ENCODE measurements around the gene PTPN14.

DNA sequence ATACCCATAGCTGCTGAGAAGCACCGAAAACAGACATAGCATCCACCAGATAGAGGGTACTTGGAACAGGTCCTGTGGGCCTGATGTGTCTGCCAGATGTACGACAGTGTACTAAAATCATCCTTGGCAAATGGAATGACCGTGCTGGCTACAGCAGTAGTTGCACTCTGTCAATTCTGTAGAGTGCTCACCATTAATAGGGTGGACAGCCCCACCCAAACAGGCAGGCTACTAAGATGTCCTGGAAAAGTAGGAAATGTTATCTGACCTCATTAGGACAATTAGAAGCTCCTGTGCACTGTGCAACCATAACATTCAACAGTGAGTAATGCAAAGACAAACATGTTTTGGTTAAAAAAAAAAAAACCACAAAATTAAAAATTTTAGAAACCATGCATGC, 106.2 kb downstream of the PTPN14 start:
- TF ChIP-seq, protein P1, sequence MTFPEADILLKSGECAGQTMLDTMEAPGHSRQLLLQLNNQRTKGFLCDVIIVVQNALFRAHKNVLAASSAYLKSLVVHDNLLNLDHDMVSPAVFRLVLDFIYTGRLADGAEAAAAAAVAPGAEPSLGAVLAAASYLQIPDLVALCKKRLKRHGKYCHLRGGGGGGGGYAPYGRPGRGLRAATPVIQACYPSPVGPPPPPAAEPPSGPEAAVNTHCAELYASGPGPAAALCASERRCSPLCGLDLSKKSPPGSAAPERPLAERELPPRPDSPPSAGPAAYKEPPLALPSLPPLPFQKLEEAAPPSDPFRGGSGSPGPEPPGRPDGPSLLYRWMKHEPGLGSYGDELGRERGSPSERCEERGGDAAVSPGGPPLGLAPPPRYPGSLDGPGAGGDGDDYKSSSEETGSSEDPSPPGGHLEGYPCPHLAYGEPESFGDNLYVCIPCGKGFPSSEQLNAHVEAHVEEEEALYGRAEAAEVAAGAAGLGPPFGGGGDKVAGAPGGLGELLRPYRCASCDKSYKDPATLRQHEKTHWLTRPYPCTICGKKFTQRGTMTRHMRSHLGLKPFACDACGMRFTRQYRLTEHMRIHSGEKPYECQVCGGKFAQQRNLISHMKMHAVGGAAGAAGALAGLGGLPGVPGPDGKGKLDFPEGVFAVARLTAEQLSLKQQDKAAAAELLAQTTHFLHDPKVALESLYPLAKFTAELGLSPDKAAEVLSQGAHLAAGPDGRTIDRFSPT (tag by site-specific recombination; IDR thresholded peaks at IDR 0.05) = no peak
- TF ChIP-seq, protein P2, sequence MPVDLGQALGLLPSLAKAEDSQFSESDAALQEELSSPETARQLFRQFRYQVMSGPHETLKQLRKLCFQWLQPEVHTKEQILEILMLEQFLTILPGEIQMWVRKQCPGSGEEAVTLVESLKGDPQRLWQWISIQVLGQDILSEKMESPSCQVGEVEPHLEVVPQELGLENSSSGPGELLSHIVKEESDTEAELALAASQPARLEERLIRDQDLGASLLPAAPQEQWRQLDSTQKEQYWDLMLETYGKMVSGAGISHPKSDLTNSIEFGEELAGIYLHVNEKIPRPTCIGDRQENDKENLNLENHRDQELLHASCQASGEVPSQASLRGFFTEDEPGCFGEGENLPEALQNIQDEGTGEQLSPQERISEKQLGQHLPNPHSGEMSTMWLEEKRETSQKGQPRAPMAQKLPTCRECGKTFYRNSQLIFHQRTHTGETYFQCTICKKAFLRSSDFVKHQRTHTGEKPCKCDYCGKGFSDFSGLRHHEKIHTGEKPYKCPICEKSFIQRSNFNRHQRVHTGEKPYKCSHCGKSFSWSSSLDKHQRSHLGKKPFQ (tag by site-specific recombination; IDR thresholded peaks at IDR 0.05) = no peak
- TF ChIP-seq, protein P3, sequence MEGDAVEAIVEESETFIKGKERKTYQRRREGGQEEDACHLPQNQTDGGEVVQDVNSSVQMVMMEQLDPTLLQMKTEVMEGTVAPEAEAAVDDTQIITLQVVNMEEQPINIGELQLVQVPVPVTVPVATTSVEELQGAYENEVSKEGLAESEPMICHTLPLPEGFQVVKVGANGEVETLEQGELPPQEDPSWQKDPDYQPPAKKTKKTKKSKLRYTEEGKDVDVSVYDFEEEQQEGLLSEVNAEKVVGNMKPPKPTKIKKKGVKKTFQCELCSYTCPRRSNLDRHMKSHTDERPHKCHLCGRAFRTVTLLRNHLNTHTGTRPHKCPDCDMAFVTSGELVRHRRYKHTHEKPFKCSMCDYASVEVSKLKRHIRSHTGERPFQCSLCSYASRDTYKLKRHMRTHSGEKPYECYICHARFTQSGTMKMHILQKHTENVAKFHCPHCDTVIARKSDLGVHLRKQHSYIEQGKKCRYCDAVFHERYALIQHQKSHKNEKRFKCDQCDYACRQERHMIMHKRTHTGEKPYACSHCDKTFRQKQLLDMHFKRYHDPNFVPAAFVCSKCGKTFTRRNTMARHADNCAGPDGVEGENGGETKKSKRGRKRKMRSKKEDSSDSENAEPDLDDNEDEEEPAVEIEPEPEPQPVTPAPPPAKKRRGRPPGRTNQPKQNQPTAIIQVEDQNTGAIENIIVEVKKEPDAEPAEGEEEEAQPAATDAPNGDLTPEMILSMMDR (tag by site-specific recombination; IDR thresholded peaks at IDR 0.05) = no peak
- TF ChIP-seq ZSCAN30 (tag by site-specific recombination; IDR thresholded peaks at IDR 0.05) = no peak
- no peak for TF ChIP-seq SP2 (tag by site-specific recombination; IDR thresholded peaks at IDR 0.05)
- TF ChIP-seq, protein P4, sequence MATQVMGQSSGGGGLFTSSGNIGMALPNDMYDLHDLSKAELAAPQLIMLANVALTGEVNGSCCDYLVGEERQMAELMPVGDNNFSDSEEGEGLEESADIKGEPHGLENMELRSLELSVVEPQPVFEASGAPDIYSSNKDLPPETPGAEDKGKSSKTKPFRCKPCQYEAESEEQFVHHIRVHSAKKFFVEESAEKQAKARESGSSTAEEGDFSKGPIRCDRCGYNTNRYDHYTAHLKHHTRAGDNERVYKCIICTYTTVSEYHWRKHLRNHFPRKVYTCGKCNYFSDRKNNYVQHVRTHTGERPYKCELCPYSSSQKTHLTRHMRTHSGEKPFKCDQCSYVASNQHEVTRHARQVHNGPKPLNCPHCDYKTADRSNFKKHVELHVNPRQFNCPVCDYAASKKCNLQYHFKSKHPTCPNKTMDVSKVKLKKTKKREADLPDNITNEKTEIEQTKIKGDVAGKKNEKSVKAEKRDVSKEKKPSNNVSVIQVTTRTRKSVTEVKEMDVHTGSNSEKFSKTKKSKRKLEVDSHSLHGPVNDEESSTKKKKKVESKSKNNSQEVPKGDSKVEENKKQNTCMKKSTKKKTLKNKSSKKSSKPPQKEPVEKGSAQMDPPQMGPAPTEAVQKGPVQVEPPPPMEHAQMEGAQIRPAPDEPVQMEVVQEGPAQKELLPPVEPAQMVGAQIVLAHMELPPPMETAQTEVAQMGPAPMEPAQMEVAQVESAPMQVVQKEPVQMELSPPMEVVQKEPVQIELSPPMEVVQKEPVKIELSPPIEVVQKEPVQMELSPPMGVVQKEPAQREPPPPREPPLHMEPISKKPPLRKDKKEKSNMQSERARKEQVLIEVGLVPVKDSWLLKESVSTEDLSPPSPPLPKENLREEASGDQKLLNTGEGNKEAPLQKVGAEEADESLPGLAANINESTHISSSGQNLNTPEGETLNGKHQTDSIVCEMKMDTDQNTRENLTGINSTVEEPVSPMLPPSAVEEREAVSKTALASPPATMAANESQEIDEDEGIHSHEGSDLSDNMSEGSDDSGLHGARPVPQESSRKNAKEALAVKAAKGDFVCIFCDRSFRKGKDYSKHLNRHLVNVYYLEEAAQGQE (tag by site-specific recombination; IDR thresholded peaks at IDR 0.05) = no peak
- no peak for TF ChIP-seq YY1 (tag by site-specific recombination; IDR thresholded peaks at IDR 0.05)
- TF ChIP-seq ZNF132 (tag by site-specific recombination; IDR thresholded peaks at IDR 0.05; ENCODE audit: borderline replicate concordance) = no peak
- TF ChIP-seq ZNF211 (tag by site-specific recombination; IDR thresholded peaks at IDR 0.05; ENCODE audit: low read depth) = no peak

Measured in HEK293 (cell line).